HepG2 (cell line): ENCODE results near the gene MEAF6. TPM values are rescaled to one million over a fixed set of nuclear protein-coding genes. Genes with fewer than 3 reads are reported as not detected.
A peak's percentile ranks its signal among the peaks of the same experiment; 100 is the strongest.

Source experiments
- ARNT ChIP-seq: fragments of 450-650 bp; IDR thresholded peaks from 2 replicates; pipeline ENCODE4 v1.6.1; 2017
- DNMT3B ChIP-seq: conservative IDR thresholded peaks from 2 replicates; pipeline ENCODE4 v1.6.1; 2016; ENCODE audit warnings: missing biosample characterization, control low read depth
- HNF4A ChIP-seq: sonication (generic); formaldehyde crosslinking; IDR thresholded peaks from 2 replicates; pipeline ENCODE4 v1.4.0; 2020; ENCODE audit warnings: missing genetic modification reagents
- MEF2D ChIP-seq: sonication (generic); formaldehyde crosslinking; IDR thresholded peaks from 2 replicates; pipeline ENCODE4 v1.5.1; 2020; ENCODE audit warnings: mild to moderate bottlenecking, missing genetic modification reagents
- RFXANK ChIP-seq: IDR thresholded peaks from 2 replicates; pipeline ENCODE4 v1.6.1; 2016
- SALL2 ChIP-seq: sonication (generic); formaldehyde crosslinking; IDR thresholded peaks from 2 replicates; pipeline ENCODE4 v1.8.1; 2023; ENCODE audit warnings: mild to moderate bottlenecking, missing genetic modification reagents, inconsistent platforms
- SP1 ChIP-seq, 2 experiments: fragments of 450-650 bp in 1 of 2; sonication (generic) in 1 of 2; formaldehyde crosslinking in 1 of 2; IDR thresholded peaks; 2 replicates each; pipeline versions ENCODE4 v1.4.0 to v1.6.1; 2016 to 2020; ENCODE audit warnings: missing genetic modification reagents in 1 of 2
- SP5 ChIP-seq: IDR thresholded peaks from 2 replicates; pipeline ENCODE4 v1.6.1; 2016; ENCODE audit warnings: low read depth, borderline replicate concordance
- SRY ChIP-seq: sonication (generic); formaldehyde crosslinking; IDR thresholded peaks from 2 replicates; pipeline ENCODE4 v1.8.0; 2022; ENCODE audit warnings: mild to moderate bottlenecking, missing genetic modification reagents
- YEATS4 ChIP-seq: sonication (generic); formaldehyde crosslinking; IDR thresholded peaks from 2 replicates; pipeline ENCODE4 v1.4.0; 2020; ENCODE audit warnings: missing genetic modification reagents, borderline replicate concordance
- ZNF30 ChIP-seq: sonication (generic); formaldehyde crosslinking; IDR thresholded peaks from 2 replicates; pipeline ENCODE4 v1.5.0; 2020; ENCODE audit warnings: mild to moderate bottlenecking, missing genetic modification reagents
- ZNF430 ChIP-seq: sonication (generic); formaldehyde crosslinking; IDR thresholded peaks from 2 replicates; pipeline ENCODE4 v1.9.0; 2021; ENCODE audit warnings: mild to moderate bottlenecking, missing genetic modification reagents
- ZNF768 ChIP-seq: sonication (generic); formaldehyde crosslinking; IDR thresholded peaks from 2 replicates; pipeline ENCODE4 v1.4.0; 2020; ENCODE audit warnings: missing genetic modification reagents
- polyA plus RNA-seq, 8 experiments: library from polyadenylated mRNA; depleted of rRNA in 3 of 8; stranded (reverse) in 7 of 8; unstranded in 1 of 8; fragments of >200 nt; fragmentation: Illumina TruSeq in 4 of 8; extraction: Trizol in 4 of 8; gene quantifications; 2 replicates each; pipeline versions ENCODE4 v1.2.1 to v1.2.3, GENCODE V29; 2011 to 2016; ENCODE audit warnings: low read depth in 4 of 8, missing spikeins in 1 of 8, mixed read lengths in 1 of 8; ENCODE audit not compliant: insufficient read depth in 1 of 8
- total RNA-seq, 5 experiments: library from RNA; depleted of rRNA; stranded (reverse); fragments of >200 nt; fragmentation: Illumina TruSeq; extraction: Trizol; gene quantifications; 2 replicates each; pipeline ENCODE4 v1.2.3, GENCODE V29; 2016; ENCODE audit warnings: low read depth in 1 of 5
- TF ChIP-seq, protein P1 (sequence below): sonication (generic); formaldehyde crosslinking; IDR thresholded peaks from 2 replicates; pipeline ENCODE4 v1.4.0; 2020; ENCODE audit warnings: mild to moderate bottlenecking, low read depth, missing genetic modification reagents
- TF ChIP-seq, protein P2 (sequence below): sonication (generic); formaldehyde crosslinking; IDR thresholded peaks from 2 replicates; pipeline ENCODE4 v1.4.0; 2020; ENCODE audit warnings: missing genetic modification reagents
- TF ChIP-seq, protein P3 (sequence below): sonication (generic); formaldehyde crosslinking; IDR thresholded peaks from 2 replicates; pipeline ENCODE4 v1.5.0; 2020; ENCODE audit warnings: mild to moderate bottlenecking, missing genetic modification reagents
- TF ChIP-seq, protein P4 (sequence below): sonication (generic); formaldehyde crosslinking; IDR thresholded peaks from 2 replicates; pipeline ENCODE4 v1.5.0; 2020; ENCODE audit warnings: missing genetic modification reagents, mild to moderate bottlenecking, borderline replicate concordance
- TF ChIP-seq, protein P5 (sequence below): sonication (generic); formaldehyde crosslinking; IDR thresholded peaks from 2 replicates; pipeline ENCODE4 v1.4.0; 2020; ENCODE audit warnings: missing genetic modification reagents
- TF ChIP-seq, protein P6 (sequence below): sonication (generic); formaldehyde crosslinking; IDR thresholded peaks from 2 replicates; pipeline ENCODE4 v1.4.0; 2020; ENCODE audit warnings: mild to moderate bottlenecking, missing genetic modification reagents

The MEAF6 gene
- total and polyA plus RNA-seq, 2 of the 13 experiments (the other 11 are each of a cell fraction or from before 2014, with no cell fraction given), result 29.5 to 45.6 TPM

DNA sequence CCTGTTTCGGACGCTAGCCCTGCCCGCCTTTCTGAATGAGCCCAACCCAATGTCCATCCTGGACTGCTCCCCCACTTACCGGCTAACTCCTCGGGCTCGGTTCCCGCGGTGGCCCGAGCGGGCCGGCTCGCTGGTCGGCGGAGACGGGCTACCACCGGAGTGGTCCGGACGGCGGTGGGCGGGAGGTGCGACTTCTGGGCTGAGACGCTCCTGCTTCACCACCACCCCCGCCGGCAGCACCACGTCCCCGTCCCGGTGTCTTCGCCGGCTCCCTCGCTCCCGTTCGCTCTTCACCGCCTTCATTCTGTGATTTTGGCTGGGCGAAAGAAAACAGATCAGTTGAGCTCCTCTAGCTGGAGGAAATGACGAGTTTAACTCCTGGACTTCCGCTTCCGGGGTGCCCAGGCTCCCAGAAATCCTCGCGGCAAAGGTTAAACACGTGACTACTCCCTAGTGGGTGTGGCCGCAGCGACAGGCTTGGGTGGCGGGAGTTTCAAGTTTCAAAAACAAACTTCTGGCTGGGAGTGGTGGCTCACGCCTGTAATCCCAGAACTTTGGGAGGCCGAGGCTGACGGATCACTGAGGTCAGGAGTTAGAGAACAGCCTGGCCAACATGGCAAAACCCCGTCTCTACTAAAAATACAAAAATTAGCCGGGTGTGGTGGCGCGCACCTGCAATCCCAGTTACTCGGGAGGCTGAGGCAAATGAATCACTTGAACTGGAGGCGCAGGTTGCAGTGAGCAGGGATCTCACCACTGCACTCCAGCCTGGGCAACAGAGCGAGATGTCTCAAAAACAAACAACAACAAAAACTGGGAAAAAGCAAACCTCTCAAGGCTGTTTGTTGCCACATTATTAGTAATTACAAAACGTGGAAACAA lies 39.6 kb upstream of the MEAF6 start, which contains the start of gene SNIP1 (continued):
- TF ChIP-seq, protein P1, sequence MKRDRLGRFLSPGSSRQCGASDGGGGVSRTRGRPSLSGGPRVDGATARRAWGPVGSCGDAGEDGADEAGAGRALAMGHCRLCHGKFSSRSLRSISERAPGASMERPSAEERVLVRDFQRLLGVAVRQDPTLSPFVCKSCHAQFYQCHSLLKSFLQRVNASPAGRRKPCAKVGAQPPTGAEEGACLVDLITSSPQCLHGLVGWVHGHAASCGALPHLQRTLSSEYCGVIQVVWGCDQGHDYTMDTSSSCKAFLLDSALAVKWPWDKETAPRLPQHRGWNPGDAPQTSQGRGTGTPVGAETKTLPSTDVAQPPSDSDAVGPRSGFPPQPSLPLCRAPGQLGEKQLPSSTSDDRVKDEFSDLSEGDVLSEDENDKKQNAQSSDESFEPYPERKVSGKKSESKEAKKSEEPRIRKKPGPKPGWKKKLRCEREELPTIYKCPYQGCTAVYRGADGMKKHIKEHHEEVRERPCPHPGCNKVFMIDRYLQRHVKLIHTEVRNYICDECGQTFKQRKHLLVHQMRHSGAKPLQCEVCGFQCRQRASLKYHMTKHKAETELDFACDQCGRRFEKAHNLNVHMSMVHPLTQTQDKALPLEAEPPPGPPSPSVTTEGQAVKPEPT (CRISPR knock-in tag), result no peak
- TF ChIP-seq YEATS4 (CRISPR knock-in tag) (peak; percentile 79), DNMT3B (CRISPR knock-in tag) (no peak), SP5 (peak; percentile 64; the same call in 1 of the 2 replicates), SRY (CRISPR knock-in tag) (peak; percentile 68; the same call in 1 of the 2 replicates), ZNF768 (CRISPR knock-in tag) (peak; percentile 42; the same call in 1 of the 2 replicates), HNF4A (CRISPR knock-in tag) (no peak), ZNF430 (CRISPR knock-in tag) (0 out of 2 replicates have a peak, but pooled peaks have one; percentile 18), SP1 (IDR thresholded peaks at IDR 0.05) (no peak), SP1 (CRISPR knock-in tag; IDR thresholded peaks at IDR 0.05) (peak; percentile 90), ARNT (no peak), SALL2 (CRISPR knock-in tag) (0 out of 2 replicates have a peak, but pooled peaks have one; percentile 56), MEF2D (CRISPR knock-in tag) (no peak; the same call in 1 of the 2 replicates), ZNF30 (CRISPR knock-in tag) (no peak), RFXANK (CRISPR knock-in tag) (peak; percentile 30; the same call in 1 of the 2 replicates)
- TF ChIP-seq, protein P2, sequence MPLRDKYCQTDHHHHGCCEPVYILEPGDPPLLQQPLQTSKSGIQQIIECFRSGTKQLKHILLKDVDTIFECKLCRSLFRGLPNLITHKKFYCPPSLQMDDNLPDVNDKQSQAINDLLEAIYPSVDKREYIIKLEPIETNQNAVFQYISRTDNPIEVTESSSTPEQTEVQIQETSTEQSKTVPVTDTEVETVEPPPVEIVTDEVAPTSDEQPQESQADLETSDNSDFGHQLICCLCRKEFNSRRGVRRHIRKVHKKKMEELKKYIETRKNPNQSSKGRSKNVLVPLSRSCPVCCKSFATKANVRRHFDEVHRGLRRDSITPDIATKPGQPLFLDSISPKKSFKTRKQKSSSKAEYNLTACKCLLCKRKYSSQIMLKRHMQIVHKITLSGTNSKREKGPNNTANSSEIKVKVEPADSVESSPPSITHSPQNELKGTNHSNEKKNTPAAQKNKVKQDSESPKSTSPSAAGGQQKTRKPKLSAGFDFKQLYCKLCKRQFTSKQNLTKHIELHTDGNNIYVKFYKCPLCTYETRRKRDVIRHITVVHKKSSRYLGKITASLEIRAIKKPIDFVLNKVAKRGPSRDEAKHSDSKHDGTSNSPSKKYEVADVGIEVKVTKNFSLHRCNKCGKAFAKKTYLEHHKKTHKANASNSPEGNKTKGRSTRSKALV (CRISPR knock-in tag), result no peak
- TF ChIP-seq, protein P3, sequence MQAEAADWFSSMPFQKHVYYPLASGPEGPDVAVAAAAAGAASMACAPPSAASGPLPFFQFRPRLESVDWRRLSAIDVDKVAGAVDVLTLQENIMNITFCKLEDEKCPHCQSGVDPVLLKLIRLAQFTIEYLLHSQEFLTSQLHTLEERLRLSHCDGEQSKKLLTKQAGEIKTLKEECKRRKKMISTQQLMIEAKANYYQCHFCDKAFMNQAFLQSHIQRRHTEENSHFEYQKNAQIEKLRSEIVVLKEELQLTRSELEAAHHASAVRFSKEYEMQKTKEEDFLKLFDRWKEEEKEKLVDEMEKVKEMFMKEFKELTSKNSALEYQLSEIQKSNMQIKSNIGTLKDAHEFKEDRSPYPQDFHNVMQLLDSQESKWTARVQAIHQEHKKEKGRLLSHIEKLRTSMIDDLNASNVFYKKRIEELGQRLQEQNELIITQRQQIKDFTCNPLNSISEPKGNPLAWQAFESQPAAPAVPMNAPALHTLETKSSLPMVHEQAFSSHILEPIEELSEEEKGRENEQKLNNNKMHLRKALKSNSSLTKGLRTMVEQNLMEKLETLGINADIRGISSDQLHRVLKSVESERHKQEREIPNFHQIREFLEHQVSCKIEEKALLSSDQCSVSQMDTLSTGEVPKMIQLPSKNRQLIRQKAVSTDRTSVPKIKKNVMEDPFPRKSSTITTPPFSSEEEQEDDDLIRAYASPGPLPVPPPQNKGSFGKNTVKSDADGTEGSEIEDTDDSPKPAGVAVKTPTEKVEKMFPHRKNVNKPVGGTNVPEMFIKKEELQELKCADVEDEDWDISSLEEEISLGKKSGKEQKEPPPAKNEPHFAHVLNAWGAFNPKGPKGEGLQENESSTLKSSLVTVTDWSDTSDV (CRISPR knock-in tag), result no peak
- TF ChIP-seq, protein P4, sequence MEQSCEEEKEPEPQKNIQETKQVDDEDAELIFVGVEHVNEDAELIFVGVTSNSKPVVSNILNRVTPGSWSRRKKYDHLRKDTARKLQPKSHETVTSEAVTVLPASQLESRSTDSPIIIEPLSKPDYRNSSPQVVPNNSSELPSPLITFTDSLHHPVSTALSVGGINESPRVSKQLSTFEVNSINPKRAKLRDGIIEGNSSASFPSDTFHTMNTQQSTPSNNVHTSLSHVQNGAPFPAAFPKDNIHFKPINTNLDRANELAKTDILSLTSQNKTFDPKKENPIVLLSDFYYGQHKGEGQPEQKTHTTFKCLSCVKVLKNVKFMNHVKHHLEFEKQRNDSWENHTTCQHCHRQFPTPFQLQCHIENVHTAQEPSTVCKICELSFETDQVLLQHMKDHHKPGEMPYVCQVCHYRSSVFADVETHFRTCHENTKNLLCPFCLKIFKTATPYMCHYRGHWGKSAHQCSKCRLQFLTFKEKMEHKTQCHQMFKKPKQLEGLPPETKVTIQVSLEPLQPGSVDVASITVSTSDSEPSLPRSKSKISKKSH (CRISPR knock-in tag), result no peak
- TF ChIP-seq, protein P5, sequence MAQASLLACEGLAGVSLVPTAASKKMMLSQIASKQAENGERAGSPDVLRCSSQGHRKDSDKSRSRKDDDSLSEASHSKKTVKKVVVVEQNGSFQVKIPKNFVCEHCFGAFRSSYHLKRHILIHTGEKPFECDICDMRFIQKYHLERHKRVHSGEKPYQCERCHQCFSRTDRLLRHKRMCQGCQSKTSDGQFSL (CRISPR knock-in tag), result no peak
- TF ChIP-seq, protein P6, sequence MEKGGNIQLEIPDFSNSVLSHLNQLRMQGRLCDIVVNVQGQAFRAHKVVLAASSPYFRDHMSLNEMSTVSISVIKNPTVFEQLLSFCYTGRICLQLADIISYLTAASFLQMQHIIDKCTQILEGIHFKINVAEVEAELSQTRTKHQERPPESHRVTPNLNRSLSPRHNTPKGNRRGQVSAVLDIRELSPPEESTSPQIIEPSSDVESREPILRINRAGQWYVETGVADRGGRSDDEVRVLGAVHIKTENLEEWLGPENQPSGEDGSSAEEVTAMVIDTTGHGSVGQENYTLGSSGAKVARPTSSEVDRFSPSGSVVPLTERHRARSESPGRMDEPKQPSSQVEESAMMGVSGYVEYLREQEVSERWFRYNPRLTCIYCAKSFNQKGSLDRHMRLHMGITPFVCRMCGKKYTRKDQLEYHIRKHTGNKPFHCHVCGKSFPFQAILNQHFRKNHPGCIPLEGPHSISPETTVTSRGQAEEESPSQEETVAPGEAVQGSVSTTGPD, result no peak
